Bronchial epithelial cell (primary cell): ENCODE results near the gene MGAT4C. TPM values are rescaled to one million over a fixed set of nuclear protein-coding genes. Genes with fewer than 3 reads are reported as not detected.

Source experiments
- DNase-seq: peaks from one replicate; pipeline ENCODE4 v3.0.0-alpha.2; 2010; ENCODE audit warnings: low read depth
- FAIRE-seq: peaks from 2 replicates; lab custom pipeline; 2011; peaks lifted over from hg19 to GRCh38; lab: Jason Lieb, UNC
- H3K27me3 ChIP-seq: 2 replicates; pipeline ENCODE4 v1.5.1; 2011; ENCODE audit warnings: low read length; ENCODE audit not compliant: control insufficient read depth, insufficient read depth
- H3K36me3 ChIP-seq: 2 replicates; pipeline ENCODE4 v1.5.1; 2011; ENCODE audit warnings: low read length; ENCODE audit not compliant: control insufficient read depth, insufficient read depth
- H3K4me3 ChIP-seq: 2 replicates; pipeline ENCODE4 v1.5.1; 2011; ENCODE audit warnings: mild to moderate bottlenecking, low read depth, low read length, control low read depth
- total RNA-seq: library from RNA; depleted of rRNA; stranded (reverse); fragments of >200 nt; gene quantifications from 2 replicates; pipeline ENCODE4 v1.2.1, GENCODE V29; 2014
- TF ChIP-seq, protein P1 (sequence below): IDR thresholded peaks from 2 replicates; pipeline ENCODE4 v1.5.1; 2011; ENCODE audit warnings: mild to moderate bottlenecking, moderate library complexity, low read length, control low read depth, inconsistent platforms; ENCODE audit not compliant: insufficient read depth, severe bottlenecking

The MGAT4C gene
- total RNA-seq, 1 donor from 2014 or later, result 0.26 TPM

DNA sequence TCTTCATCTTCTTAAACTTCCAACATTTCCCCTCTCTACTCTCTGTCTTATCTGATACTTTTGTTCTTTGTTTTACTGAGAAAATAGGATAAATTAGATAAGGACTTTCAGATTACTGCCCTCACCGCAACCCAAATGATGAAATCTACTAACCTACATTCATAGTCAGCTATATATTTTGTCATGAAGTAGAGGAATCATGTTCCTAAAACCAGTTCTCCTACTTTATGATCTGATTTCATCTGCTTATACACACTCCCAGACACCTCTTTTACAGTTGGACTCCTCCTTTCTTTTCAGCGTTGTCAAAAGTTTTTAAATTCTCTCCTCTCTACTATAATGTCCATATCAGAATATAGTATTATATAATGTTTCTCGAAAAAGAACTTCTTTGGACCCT, 29.7 kb downstream of the MGAT4C start:
- TF ChIP-seq, protein P1, sequence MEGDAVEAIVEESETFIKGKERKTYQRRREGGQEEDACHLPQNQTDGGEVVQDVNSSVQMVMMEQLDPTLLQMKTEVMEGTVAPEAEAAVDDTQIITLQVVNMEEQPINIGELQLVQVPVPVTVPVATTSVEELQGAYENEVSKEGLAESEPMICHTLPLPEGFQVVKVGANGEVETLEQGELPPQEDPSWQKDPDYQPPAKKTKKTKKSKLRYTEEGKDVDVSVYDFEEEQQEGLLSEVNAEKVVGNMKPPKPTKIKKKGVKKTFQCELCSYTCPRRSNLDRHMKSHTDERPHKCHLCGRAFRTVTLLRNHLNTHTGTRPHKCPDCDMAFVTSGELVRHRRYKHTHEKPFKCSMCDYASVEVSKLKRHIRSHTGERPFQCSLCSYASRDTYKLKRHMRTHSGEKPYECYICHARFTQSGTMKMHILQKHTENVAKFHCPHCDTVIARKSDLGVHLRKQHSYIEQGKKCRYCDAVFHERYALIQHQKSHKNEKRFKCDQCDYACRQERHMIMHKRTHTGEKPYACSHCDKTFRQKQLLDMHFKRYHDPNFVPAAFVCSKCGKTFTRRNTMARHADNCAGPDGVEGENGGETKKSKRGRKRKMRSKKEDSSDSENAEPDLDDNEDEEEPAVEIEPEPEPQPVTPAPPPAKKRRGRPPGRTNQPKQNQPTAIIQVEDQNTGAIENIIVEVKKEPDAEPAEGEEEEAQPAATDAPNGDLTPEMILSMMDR, result no peak
- Histone ChIP-seq H3K4me3 (no peak overlapping the region), H3K27me3 (no peaks in the 10 kb centered on the region), H3K36me3 (no peaks in the 10 kb centered on the region)
- no peak for FAIRE-seq
- peak; percentile 7 for DNase-seq

DNA sequence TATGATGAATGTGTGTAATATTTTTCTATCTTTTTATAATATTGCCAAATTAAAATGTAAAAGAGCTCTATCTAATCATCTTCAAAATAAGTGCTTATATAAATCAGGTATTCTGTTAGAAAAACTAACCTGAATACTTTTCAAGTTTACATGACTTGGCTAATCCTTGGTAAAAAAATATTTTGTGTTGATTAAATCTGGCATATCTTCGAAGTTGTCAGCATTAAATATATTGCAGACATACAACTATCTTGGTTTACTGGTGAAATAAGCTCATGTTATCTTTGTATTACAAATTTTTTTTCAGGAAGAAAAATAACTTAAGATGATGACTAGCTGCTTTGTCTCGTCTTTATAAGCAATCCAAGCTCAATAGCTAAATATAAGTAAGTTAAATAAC, 39.6 kb downstream of the MGAT4C start:
- no peaks in the 10 kb centered on the region for H3K27me3 ChIP-seq
- TF ChIP-seq, protein P1, result no peak
- H3K36me3 ChIP-seq, result no peaks in the 10 kb centered on the region
- no peak overlapping the region for H3K4me3 ChIP-seq
- no peak for DNase-seq
- no peak for FAIRE-seq

DNA sequence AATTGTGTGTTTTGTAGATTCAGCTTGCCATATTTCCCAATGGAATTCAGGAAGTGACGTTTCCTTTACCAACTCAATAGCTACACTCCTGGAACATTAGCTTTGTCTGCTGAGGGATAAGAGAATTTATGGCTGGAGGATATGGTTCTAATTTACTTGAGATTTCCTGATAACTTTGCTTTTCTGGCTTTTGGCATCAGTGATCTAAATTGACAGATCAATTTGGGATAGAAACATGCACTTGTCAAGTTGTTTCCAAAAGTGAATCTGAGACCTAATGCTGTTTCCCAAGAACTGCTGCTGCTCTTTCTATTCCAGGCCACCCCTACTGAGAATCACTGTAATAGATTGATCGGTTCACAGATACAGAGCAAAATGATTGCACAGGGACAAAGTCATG, 43.2 kb downstream of the MGAT4C start:
- H3K36me3 ChIP-seq, result no peaks in the 10 kb centered on the region
- H3K4me3 ChIP-seq, result no peak overlapping the region
- H3K27me3 ChIP-seq, result no peaks in the 10 kb centered on the region
- TF ChIP-seq, protein P1, result no peak
- FAIRE-seq (no peak), DNase-seq (no peak)

DNA sequence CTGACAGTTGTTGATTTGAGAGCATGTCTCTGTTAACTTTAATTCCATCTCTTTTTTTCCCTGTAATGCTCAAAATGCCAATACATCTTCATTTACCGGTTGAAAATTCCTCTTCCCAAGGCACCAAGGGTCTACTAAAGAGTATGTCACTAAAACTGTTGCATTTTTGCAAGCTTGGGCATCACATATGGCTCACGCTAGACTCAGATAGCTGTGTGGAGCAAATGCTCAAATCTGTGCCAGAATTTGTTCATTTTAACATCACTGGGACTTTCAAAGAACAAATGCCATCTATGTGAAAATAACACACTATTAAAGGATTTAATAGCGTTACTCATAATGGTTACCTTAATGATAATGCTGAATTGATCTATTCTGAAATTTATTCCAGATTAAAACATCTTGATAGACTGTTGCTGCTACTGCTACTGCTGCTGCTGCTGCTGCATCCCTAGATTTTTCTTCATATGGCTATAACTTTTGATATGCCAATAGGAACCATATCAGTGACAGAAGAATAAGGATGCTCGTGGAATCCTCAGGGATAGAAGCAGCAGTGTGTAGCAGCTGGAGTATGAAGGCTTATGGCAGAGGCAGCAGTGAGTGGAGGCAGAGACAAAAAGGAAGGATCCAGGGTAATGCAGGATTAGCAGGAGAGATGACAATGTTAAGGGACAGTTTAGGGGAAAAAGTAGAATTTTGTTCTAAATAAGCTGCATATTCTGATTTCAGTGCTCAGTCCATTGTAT, 57.3 kb downstream of the MGAT4C start:
- no peak for DNase-seq
- Histone ChIP-seq H3K27me3 (no peaks in the 10 kb centered on the region), H3K36me3 (no peaks in the 10 kb centered on the region), H3K4me3 (no peak overlapping the region)
- peak; percentile 7 for FAIRE-seq
- TF ChIP-seq, protein P1, result no peak

DNA sequence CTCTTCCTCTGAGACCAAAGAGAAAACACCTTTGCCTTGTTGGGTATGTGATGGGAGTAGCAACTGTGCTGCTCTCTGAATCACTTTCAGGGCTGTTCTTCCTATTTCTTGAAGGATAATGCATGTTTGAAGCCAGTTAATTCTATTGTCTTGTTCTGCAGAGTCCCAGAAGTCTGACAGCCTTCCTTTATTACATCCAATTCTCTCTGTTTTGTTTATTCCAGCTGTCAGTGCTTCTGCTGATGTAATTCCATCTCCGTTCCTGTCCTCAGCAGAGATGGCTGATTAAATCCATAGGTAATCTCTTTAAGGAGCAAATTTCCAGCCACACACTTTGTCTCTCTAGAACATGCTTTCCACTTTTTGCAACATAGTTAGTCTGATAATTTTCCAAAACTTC, 59.7 kb downstream of the MGAT4C start:
- TF ChIP-seq, protein P1, result no peak
- Histone ChIP-seq H3K27me3 (no peaks in the 10 kb centered on the region), H3K36me3 (no peaks in the 10 kb centered on the region), H3K4me3 (no peak overlapping the region)
- DNase-seq (no peak), FAIRE-seq (no peak)

DNA sequence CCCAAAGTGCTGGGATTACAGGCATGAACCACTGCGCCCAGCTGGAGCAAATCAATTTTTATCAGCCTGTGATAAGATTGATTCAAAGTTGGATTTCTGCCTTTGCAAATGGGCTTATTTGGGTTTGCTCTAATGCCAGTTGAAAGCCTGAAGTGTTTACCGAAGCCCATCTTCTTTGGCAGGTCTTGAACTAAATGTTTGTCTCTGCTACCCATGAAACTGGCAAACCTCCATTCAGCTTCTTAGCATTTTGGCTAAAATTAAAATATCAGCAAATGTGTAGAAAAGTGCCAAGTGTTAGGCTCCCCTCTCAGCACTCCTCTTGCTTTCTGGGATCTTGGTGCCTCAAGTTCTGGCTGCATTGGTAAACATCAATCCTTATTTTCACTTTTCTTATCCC, 61.5 kb downstream of the MGAT4C start:
- no peak overlapping the region for H3K4me3 ChIP-seq
- no peaks in the 10 kb centered on the region for H3K27me3 ChIP-seq
- DNase-seq, result no peak
- H3K36me3 ChIP-seq, result no peaks in the 10 kb centered on the region
- FAIRE-seq, result no peak
- TF ChIP-seq, protein P1, result no peak
